Fibroblast of the aortic adventitia (primary cell): Measurements from ENCODE around the gene L1CAM. TPM values are rescaled to one million over a fixed set of nuclear protein-coding genes. Genes with fewer than 3 reads are reported as not detected.

Experiments used
- DNase-seq: peaks from one replicate; pipeline ENCODE4 v3.0.0-alpha.2; 2010; ENCODE audit warnings: low read depth
- H3K4me3 ChIP-seq: 2 replicates; pipeline ENCODE4 v1.5.1; 2011; ENCODE audit warnings: low read depth, mild to moderate bottlenecking, control low read depth, low read length, moderate library complexity
- total RNA-seq: library from RNA; depleted of rRNA; stranded (reverse); fragments of >200 nt; gene quantifications from 2 replicates; pipeline ENCODE4 v1.2.3, GENCODE V29; 2012; ENCODE audit warnings: low replicate concordance
- TF ChIP-seq, protein P1 (sequence below): IDR thresholded peaks from 2 replicates; pipeline ENCODE4 v1.5.1; 2011; ENCODE audit warnings: mild to moderate bottlenecking, low read length, control low read depth, inconsistent platforms; ENCODE audit not compliant: insufficient read depth

The L1CAM gene
- total RNA-seq, 1 donor: 0.36 TPM

DNA sequence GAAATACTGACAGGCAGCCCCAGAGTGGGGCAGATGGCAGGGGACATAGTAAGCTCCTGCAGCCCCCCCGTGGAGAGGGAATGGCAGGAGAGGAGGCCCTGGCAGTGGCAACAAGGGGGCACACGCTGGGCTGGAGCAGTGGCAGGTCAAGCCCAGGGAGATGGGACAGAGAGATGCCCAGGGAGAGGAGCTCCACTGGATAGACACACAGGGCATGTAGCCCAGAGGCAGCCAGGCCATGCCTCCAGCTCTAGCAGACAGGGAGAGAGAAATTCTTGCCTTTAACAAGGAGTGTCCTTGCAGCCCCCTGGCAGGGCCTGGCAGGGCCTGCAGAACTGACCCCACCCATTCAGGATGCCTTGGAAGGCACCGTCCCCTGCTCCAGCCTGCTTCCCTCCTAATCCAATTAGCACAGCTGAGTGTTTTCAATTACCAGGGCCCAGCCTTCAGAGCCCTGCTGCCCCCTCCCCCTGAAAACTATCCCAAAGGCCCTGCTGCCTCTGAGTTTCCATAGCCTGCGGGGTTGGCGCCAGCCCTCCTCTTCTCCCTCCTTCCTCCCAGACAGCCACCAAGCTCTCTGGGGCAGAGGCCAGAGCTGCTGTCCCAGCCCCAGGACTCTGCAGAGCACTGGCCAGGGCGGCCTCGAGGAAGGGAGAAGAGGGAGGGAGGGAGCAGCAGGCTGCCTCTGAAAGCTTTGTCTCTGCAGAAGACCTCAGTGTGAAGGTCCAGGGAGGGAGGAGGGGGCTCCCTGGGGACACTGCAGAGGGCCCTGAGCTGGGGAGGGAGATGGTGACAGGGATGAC is 12.5 kb downstream of the L1CAM start:
- DNase-seq: no peak
- no peak overlapping the region for H3K4me3 ChIP-seq
- TF ChIP-seq, protein P1, sequence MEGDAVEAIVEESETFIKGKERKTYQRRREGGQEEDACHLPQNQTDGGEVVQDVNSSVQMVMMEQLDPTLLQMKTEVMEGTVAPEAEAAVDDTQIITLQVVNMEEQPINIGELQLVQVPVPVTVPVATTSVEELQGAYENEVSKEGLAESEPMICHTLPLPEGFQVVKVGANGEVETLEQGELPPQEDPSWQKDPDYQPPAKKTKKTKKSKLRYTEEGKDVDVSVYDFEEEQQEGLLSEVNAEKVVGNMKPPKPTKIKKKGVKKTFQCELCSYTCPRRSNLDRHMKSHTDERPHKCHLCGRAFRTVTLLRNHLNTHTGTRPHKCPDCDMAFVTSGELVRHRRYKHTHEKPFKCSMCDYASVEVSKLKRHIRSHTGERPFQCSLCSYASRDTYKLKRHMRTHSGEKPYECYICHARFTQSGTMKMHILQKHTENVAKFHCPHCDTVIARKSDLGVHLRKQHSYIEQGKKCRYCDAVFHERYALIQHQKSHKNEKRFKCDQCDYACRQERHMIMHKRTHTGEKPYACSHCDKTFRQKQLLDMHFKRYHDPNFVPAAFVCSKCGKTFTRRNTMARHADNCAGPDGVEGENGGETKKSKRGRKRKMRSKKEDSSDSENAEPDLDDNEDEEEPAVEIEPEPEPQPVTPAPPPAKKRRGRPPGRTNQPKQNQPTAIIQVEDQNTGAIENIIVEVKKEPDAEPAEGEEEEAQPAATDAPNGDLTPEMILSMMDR: no peak

DNA sequence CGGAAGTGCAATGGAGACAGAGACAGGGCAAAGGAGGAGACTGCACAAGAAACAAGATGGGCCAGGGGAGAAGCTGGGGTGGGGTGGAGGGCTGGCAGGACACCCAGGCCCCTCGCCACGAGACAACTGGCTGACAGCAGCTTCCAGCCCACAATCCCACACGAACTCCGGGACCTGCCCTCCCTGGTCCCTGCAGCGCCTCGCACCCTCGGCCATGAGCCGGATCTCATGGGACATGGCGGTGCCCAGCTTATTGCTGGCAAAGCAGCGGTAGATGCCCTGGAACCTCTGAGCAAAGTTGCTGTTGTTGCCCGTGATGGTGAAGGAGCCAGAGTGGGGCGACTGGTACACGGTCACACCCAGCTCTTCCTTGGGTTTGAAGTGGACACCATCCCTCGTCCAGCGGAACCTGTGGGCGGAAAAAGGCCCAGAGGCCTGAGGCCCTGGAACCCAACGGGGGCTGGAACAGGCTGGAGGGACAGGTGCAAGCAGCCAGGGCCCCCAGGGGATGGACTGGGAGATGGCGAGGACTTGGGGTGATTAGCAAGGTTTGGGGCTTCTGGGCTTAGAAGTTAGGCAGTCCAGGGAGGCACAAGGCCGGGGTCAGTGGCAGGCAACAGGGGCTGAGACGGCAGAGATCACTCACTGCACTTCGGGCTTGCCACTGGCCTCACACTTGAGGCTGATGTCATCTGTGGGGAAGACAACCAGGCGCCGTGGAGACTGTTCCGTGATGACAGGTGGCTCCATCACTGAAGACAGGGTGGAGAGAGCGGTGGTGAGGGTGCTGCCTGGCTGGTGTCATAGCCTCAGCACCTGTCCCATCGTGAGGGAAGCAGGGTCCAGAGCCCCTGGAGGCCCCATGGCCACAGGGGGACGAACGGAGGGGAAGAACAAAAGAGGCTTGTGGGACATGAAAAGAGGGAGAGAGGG is 13.8 kb downstream of the L1CAM start:
- TF ChIP-seq, protein P1: no peak
- no peak for DNase-seq
- no peak overlapping the region for H3K4me3 ChIP-seq

DNA sequence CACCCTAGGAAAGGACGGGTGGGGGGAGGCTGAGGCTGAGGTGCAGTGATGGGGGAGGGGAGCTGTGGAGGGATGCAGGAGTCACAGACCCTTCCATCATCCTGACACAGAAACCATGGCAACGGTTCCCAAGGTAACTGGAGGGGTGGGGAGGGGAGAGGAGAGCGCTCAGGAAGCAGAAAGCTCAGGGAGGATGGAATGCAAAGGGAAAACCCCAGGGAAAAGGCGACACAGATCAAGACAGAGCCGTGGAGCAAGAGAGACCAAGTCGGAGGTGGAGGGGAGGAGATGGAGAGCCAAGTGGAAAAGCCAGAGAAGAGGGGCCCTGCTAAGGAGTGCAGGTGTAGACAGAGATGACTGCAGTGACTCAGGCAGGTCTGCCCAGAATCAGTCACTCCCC is 14.5 kb downstream of the L1CAM start:
- no peak for DNase-seq
- H3K4me3 ChIP-seq: no peak overlapping the region
- TF ChIP-seq, protein P1: no peak

DNA sequence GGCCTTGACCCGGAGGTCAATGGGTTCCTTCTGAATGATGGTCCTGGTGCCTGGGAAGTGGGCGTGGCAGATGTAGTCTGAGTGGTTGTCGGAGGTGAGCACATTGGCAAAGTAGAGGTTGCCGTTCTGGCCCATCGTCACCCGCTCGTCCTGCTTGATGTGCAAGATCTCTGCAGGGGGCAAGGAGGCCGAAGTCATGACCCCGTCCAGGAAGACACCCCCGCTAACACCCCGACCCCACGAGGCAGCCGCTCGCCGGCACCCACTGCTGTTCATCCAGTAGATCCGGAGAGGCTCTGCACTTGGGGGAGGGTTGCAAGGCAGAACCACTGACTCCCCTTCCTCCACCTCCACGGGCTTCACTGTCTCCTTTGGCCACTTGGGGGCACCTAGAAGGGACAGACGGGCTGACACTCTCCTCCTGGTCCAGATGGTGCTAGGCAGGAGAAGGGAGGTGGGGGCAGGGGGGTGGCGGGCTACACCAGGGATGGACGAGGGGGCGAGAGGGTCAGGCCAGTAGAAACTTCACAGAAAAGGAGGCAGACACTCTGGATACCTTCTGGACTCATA is 15.1 kb downstream of the L1CAM start:
- TF ChIP-seq, protein P1: no peak
- DNase-seq: no peak
- no peak overlapping the region for H3K4me3 ChIP-seq

DNA sequence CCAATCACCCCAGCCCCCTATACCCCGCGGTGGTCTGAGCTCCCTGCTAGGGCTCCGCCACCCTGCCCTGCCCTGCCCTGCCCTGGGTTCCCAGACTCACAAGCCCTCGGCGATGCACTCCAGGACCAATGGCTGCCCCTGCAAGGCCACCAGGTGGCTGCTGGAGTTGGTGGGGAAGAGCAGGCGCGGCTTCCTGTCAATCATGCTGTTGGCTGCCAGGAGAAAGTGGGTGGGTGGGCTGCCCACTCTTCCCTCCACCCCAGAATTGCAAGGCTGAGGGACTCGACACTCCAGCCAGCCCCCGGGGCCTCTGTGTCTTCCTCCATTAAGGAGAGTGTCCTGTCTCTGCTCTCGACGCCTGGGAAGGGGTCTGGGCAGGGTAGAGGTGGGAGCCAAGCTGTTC is 15.7 kb downstream of the L1CAM start:
- no peak overlapping the region for H3K4me3 ChIP-seq
- no peak for DNase-seq
- TF ChIP-seq, protein P1: no peak

DNA sequence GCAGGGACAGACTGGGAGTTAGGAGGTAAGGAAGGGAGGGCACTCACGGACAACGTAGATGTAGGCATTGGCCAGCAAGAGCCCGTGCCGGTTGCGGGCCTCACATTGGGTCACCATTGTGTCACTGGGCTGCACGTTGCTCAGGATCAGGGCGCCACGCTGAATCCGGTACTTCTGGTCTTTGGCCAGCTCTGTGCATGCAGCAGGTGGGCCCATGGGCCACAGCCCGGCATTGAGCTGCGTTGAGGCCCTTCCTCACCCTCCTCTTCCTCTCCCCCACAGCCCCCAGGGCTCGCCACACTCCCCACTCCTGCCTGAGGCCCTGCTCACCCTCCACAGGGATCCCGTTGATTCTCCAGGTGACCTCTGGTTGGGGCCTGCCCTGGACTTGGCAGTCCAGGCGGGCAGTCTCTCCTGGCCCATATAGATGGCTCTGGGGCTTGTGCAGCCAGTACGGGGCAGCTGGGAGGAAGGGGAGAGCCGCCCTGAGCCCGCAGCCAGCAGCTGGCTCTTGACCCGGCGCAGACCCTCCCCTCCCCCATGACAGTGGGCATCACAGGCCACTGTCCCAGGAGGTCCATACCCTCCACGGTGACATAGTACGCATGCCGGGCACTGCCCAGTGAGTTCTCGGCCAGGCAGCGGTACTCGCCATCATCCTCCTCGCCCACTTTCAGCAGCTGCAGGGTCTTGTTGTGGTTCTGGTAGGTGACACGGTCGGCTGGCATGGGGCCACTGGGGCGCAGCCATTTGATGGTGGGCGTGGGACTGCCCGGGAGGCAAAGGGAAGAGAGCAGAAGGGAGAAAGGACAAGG is 16.3 kb downstream of the L1CAM start:
- DNase-seq: no peak
- H3K4me3 ChIP-seq: no peak overlapping the region
- TF ChIP-seq, protein P1: no peak
